Measurements from ENCODE around the gene CD2AP.

Gene CD2AP

GRCh38 chr6:47599512-47599911 lies 121.9 kb downstream of the CD2AP start:
- no peak for DNase-seq (ENCODE audit: low read depth in 2 of 2)
- TF ChIP-seq CTCF (IDR thresholded peaks at IDR 0.05; ENCODE audit: low read depth, low read length), result no peak
- H3K4me3 ChIP-seq (replicated peaks in 1 of 2; ENCODE audit: low read depth in 2 of 2, low read length in 2 of 2), result no peak overlapping the region

GRCh38 chr6:47603227-47603626 lies 125.6 kb downstream of the CD2AP start:
- H3K4me3 ChIP-seq (replicated peaks in 1 of 2; ENCODE audit: low read depth in 2 of 2, low read length in 2 of 2), result no peak overlapping the region
- TF ChIP-seq CTCF (IDR thresholded peaks at IDR 0.05; ENCODE audit: low read depth, low read length), result no peak
- DNase-seq (ENCODE audit: low read depth in 2 of 2), result no peak

GRCh38 chr6:47603995-47604394 lies 126.4 kb downstream of the CD2AP start:
- no peak overlapping the region for H3K4me3 ChIP-seq (replicated peaks in 1 of 2; ENCODE audit: low read depth in 2 of 2, low read length in 2 of 2)
- peak; percentile 7 to 71 for DNase-seq (ENCODE audit: low read depth in 2 of 2)
- no peak for TF ChIP-seq CTCF (IDR thresholded peaks at IDR 0.05; ENCODE audit: low read depth, low read length)

- DNase-seq (ENCODE audit: low read depth in 2 of 2), result no peak
- TF ChIP-seq CTCF (IDR thresholded peaks at IDR 0.05; ENCODE audit: low read depth, low read length), result no peak
- H3K4me3 ChIP-seq (replicated peaks in 1 of 2; ENCODE audit: low read depth in 2 of 2, low read length in 2 of 2), result no peak overlapping the region
Observed at GRCh38 chr6:47621838-47622449, 144.4 kb downstream of the CD2AP start.

GRCh38 chr6:47626782-47627181 lies 149.2 kb downstream of the CD2AP start:
- TF ChIP-seq CTCF (IDR thresholded peaks at IDR 0.05; ENCODE audit: low read depth, low read length), result no peak
- no peak overlapping the region for H3K4me3 ChIP-seq (replicated peaks in 1 of 2; ENCODE audit: low read depth in 2 of 2, low read length in 2 of 2)
- peak in 1 of 2 donors; percentile 9 for DNase-seq (ENCODE audit: low read depth in 2 of 2)

GRCh38 chr6:47628448-47629272 lies 151.1 kb downstream of the CD2AP start:
- no peak for DNase-seq (ENCODE audit: low read depth in 2 of 2)
- no peak overlapping the region for H3K4me3 ChIP-seq (replicated peaks in 1 of 2; ENCODE audit: low read depth in 2 of 2, low read length in 2 of 2)
- no peak for TF ChIP-seq CTCF (IDR thresholded peaks at IDR 0.05; ENCODE audit: low read depth, low read length)
